Right lung (tissue), 10 donors: ENCODE results near the gene SUSD5. TPM values are rescaled to one million over a fixed set of nuclear protein-coding genes. Genes with fewer than 3 reads are reported as not detected.

Source experiments
- DNase-seq, 2 donors: peaks; one replicate each; pipeline ENCODE4 v3.0.0-alpha.2; 2013
- long read RNA-seq, 8 donors: transcript quantifications; one replicate each; lab custom pipeline, GENCODE V29; 2026
- polyA plus RNA-seq, 5 donors: library from polyadenylated mRNA; unstranded; fragments of 120-200 nt; gene quantifications; one replicate each; pipeline versions ENCODE4 v1.2.1 to v1.2.3, GENCODE V29; 2013; ENCODE audit warnings: inconsistent platforms in 1 of 5, low replicate concordance in 1 of 5; ENCODE audit not compliant: insufficient read length in 5 of 5, insufficient read depth in 1 of 5

The SUSD5 gene
- polyA plus RNA-seq: 1 to 10 TPM; 2.8 to 3.7 (median 3.4) TPM
- long read RNA-seq, donor 1: 0 reads
- long read RNA-seq, donor 2, full-length matches to known transcripts: 1 of 1 reads
- long read RNA-seq, donor 2, partial matches to known transcripts: 0 of 1 reads
- long read RNA-seq, donor 2, other reads (novel, unspliced or antisense): 0 of 1 reads
- long read RNA-seq, donor 3, full-length matches to known transcripts: 3 of 3 reads
- long read RNA-seq, donor 3, partial matches to known transcripts: 0 of 3 reads
- long read RNA-seq, donor 3, other reads (novel, unspliced or antisense): 0 of 3 reads
- long read RNA-seq, donor 4, partial matches to known transcripts: 0 of 1 reads
- long read RNA-seq, donor 4, other reads (novel, unspliced or antisense): 0 of 1 reads
- long read RNA-seq, donor 5, full-length matches to known transcripts: 1 of 1 reads
- long read RNA-seq, donor 5, partial matches to known transcripts: 0 of 1 reads
- long read RNA-seq, donor 5, other reads (novel, unspliced or antisense): 0 of 1 reads
- long read RNA-seq, donor 6, full-length matches to known transcripts: 1 of 1 reads
- long read RNA-seq, donor 6, partial matches to known transcripts: 0 of 1 reads
- long read RNA-seq, donor 6, other reads (novel, unspliced or antisense): 0 of 1 reads
- long read RNA-seq, donor 7, full-length matches to known transcripts: 1 of 1 reads
- long read RNA-seq, donor 7, partial matches to known transcripts: 0 of 1 reads
- long read RNA-seq, donor 7, other reads (novel, unspliced or antisense): 0 of 1 reads
- long read RNA-seq, donor 8, partial matches to known transcripts: 5 of 5 reads
- long read RNA-seq, donor 8, other reads (novel, unspliced or antisense): 0 of 5 reads

- peak; percentile 40 to 51 for DNase-seq
Observed at GRCh38 chr3:33218446-33219174, at the start of gene SUSD5. Gene SUSD5, minus strand, starts transcription at chr3:33218810. Its CDS starts 13 bp downstream, at chr3:33218797.

- no peak for DNase-seq
Observed at GRCh38 chr3:33260104-33260503, 41.5 kb upstream of the SUSD5 start.

- no peak for DNase-seq
Observed at GRCh38 chr3:33256249-33256648, 37.6 kb upstream of the SUSD5 start.

- no peak for DNase-seq
Observed at GRCh38 chr3:33250712-33251111, 32.1 kb upstream of the SUSD5 start.

GRCh38 chr3:33246786-33247185 lies 28.2 kb upstream of the SUSD5 start:
- no peak for DNase-seq

GRCh38 chr3:33240261-33240660 lies 21.7 kb upstream of the SUSD5 start:
- DNase-seq: no peak

- DNase-seq: no peak
Observed at GRCh38 chr3:33238923-33239322, 20.3 kb upstream of the SUSD5 start.

GRCh38 chr3:33237439-33237838 lies 18.8 kb upstream of the SUSD5 start:
- DNase-seq: no peak

GRCh38 chr3:33236005-33236404 lies 17.4 kb upstream of the SUSD5 start:
- no peak for DNase-seq

- DNase-seq: no peak
Observed at GRCh38 chr3:33233884-33234283, 15.3 kb upstream of the SUSD5 start.

- peak in 1 of 2 donors; percentile 9 for DNase-seq
Observed at GRCh38 chr3:33231756-33232465, 13.3 kb upstream of the SUSD5 start.

GRCh38 chr3:33229947-33230346 lies 11.3 kb upstream of the SUSD5 start:
- no peak for DNase-seq

- DNase-seq: no peak
Observed at GRCh38 chr3:33229066-33229465, 10.5 kb upstream of the SUSD5 start.

- no peak for DNase-seq
Observed at GRCh38 chr3:33221241-33221640, 2.6 kb upstream of the SUSD5 start.

- no peak for DNase-seq
Observed at GRCh38 chr3:33219175-33219487, 521 bp upstream of the SUSD5 start.

- no peak for DNase-seq
Observed at GRCh38 chr3:33217866-33218445, 654 bp downstream of the SUSD5 start.

- no peak for DNase-seq
Observed at GRCh38 chr3:33215739-33216138, 2.9 kb downstream of the SUSD5 start.

- DNase-seq: no peak
Observed at GRCh38 chr3:33212406-33212805, 6.2 kb downstream of the SUSD5 start.

GRCh38 chr3:33211444-33211843 lies 7.2 kb downstream of the SUSD5 start:
- no peak for DNase-seq

GRCh38 chr3:33209357-33209756 lies 9.3 kb downstream of the SUSD5 start:
- DNase-seq: no peak
